HEK293 (cell line): ENCODE measurements around the gene SLC25A30.

Experiments
- KLF10 ChIP-seq: fragments of 450-650 bp; IDR thresholded peaks from 2 replicates; pipeline ENCODE4 v1.5.1; 2018; ENCODE audit warnings: missing biosample characterization, mild to moderate bottlenecking, missing genetic modification characterization
- MYNN ChIP-seq: fragments of 450-650 bp; formaldehyde crosslinking; IDR thresholded peaks from 2 replicates; pipeline ENCODE4 v1.5.1; 2016; ENCODE audit warnings: missing biosample characterization, missing genetic modification characterization, borderline replicate concordance
- SP3 ChIP-seq: fragments of 450-650 bp; formaldehyde crosslinking; IDR thresholded peaks from 2 replicates; pipeline ENCODE4 v1.5.1; 2016; ENCODE audit warnings: missing biosample characterization, missing genetic modification characterization
- ZNF202 ChIP-seq: fragments of 450-650 bp; formaldehyde crosslinking; IDR thresholded peaks from 2 replicates; pipeline ENCODE4 v1.5.1; 2016; ENCODE audit warnings: missing biosample characterization, missing genetic modification characterization, borderline replicate concordance
- ZNF24 ChIP-seq: fragments of 450-650 bp; formaldehyde crosslinking; IDR thresholded peaks from 2 replicates; pipeline ENCODE4 v1.5.1; 2016; ENCODE audit warnings: missing biosample characterization, missing genetic modification characterization
- TF ChIP-seq, protein P1 (sequence below): fragments of 450-650 bp; formaldehyde crosslinking; IDR thresholded peaks from 2 replicates; pipeline ENCODE4 v1.5.1; 2016; ENCODE audit warnings: missing biosample characterization, missing genetic modification characterization
- TF ChIP-seq, protein P2 (sequence below): fragments of 450-650 bp; formaldehyde crosslinking; IDR thresholded peaks from 2 replicates; pipeline ENCODE4 v1.5.1; 2016; ENCODE audit warnings: missing biosample characterization, missing genetic modification characterization, borderline replicate concordance
- TF ChIP-seq, protein P3 (sequence below): fragments of 450-650 bp; IDR thresholded peaks from 2 replicates; pipeline ENCODE4 v1.5.1; 2018; ENCODE audit warnings: missing biosample characterization, missing genetic modification characterization
- TF ChIP-seq, protein P4 (sequence below): fragments of 450-650 bp; formaldehyde crosslinking; IDR thresholded peaks from 2 replicates; pipeline ENCODE4 v1.5.1; 2016; ENCODE audit warnings: missing biosample characterization, missing genetic modification characterization
- TF ChIP-seq, protein P5 (sequence below): fragments of 450-650 bp; formaldehyde crosslinking; IDR thresholded peaks from 2 replicates; pipeline ENCODE4 v1.5.1; 2017; ENCODE audit warnings: missing biosample characterization, mild to moderate bottlenecking, missing genetic modification characterization, moderate library complexity

DNA sequence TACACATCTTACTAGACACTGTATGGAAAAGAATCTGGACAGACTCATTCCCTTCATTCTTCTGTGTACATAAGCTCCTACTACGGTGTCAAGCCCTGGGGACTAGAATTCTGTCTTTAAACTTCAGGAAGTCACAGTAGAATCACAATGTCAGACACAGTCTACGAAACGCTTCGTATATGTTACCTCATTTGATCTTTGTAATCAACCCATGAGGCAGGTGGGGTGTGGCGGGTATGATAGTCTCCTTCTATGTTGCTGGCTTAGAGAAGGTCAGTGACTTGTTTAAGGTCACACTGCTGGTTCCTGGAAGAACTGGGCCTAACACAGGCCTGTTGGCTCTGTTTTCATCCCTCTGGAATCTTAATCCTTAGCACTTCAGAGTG is 45.0 kb downstream of the SLC25A30 start:
- TF ChIP-seq SP3 (tag by site-specific recombination) (no peak), ZNF202 (tag by site-specific recombination) (no peak), MYNN (tag by site-specific recombination) (no peak), ZNF24 (tag by site-specific recombination) (no peak), KLF10 (tag by site-specific recombination) (0 out of 2 replicates have a peak, but pooled peaks have one; percentile 32)
- TF ChIP-seq, protein P1, sequence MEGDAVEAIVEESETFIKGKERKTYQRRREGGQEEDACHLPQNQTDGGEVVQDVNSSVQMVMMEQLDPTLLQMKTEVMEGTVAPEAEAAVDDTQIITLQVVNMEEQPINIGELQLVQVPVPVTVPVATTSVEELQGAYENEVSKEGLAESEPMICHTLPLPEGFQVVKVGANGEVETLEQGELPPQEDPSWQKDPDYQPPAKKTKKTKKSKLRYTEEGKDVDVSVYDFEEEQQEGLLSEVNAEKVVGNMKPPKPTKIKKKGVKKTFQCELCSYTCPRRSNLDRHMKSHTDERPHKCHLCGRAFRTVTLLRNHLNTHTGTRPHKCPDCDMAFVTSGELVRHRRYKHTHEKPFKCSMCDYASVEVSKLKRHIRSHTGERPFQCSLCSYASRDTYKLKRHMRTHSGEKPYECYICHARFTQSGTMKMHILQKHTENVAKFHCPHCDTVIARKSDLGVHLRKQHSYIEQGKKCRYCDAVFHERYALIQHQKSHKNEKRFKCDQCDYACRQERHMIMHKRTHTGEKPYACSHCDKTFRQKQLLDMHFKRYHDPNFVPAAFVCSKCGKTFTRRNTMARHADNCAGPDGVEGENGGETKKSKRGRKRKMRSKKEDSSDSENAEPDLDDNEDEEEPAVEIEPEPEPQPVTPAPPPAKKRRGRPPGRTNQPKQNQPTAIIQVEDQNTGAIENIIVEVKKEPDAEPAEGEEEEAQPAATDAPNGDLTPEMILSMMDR (tag by site-specific recombination): no peak
- TF ChIP-seq, protein P2, sequence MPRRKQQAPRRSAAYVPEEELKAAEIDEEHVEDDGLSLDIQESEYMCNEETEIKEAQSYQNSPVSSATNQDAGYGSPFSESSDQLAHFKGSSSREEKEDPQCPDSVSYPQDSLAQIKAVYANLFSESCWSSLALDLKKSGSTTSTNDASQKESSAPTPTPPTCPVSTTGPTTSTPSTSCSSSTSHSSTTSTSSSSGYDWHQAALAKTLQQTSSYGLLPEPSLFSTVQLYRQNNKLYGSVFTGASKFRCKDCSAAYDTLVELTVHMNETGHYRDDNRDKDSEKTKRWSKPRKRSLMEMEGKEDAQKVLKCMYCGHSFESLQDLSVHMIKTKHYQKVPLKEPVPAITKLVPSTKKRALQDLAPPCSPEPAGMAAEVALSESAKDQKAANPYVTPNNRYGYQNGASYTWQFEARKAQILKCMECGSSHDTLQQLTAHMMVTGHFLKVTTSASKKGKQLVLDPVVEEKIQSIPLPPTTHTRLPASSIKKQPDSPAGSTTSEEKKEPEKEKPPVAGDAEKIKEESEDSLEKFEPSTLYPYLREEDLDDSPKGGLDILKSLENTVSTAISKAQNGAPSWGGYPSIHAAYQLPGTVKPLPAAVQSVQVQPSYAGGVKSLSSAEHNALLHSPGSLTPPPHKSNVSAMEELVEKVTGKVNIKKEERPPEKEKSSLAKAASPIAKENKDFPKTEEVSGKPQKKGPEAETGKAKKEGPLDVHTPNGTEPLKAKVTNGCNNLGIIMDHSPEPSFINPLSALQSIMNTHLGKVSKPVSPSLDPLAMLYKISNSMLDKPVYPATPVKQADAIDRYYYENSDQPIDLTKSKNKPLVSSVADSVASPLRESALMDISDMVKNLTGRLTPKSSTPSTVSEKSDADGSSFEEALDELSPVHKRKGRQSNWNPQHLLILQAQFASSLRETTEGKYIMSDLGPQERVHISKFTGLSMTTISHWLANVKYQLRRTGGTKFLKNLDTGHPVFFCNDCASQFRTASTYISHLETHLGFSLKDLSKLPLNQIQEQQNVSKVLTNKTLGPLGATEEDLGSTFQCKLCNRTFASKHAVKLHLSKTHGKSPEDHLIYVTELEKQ (tag by site-specific recombination): no peak
- TF ChIP-seq, protein P3, sequence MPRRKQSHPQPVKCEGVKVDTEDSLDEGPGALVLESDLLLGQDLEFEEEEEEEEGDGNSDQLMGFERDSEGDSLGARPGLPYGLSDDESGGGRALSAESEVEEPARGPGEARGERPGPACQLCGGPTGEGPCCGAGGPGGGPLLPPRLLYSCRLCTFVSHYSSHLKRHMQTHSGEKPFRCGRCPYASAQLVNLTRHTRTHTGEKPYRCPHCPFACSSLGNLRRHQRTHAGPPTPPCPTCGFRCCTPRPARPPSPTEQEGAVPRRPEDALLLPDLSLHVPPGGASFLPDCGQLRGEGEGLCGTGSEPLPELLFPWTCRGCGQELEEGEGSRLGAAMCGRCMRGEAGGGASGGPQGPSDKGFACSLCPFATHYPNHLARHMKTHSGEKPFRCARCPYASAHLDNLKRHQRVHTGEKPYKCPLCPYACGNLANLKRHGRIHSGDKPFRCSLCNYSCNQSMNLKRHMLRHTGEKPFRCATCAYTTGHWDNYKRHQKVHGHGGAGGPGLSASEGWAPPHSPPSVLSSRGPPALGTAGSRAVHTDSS (tag by site-specific recombination): no peak
- TF ChIP-seq, protein P4, sequence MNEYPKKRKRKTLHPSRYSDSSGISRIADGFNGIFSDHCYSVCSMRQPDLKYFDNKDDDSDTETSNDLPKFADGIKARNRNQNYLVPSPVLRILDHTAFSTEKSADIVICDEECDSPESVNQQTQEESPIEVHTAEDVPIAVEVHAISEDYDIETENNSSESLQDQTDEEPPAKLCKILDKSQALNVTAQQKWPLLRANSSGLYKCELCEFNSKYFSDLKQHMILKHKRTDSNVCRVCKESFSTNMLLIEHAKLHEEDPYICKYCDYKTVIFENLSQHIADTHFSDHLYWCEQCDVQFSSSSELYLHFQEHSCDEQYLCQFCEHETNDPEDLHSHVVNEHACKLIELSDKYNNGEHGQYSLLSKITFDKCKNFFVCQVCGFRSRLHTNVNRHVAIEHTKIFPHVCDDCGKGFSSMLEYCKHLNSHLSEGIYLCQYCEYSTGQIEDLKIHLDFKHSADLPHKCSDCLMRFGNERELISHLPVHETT: 0 out of 2 replicates have a peak, but pooled peaks have one; percentile 0
- TF ChIP-seq, protein P5, sequence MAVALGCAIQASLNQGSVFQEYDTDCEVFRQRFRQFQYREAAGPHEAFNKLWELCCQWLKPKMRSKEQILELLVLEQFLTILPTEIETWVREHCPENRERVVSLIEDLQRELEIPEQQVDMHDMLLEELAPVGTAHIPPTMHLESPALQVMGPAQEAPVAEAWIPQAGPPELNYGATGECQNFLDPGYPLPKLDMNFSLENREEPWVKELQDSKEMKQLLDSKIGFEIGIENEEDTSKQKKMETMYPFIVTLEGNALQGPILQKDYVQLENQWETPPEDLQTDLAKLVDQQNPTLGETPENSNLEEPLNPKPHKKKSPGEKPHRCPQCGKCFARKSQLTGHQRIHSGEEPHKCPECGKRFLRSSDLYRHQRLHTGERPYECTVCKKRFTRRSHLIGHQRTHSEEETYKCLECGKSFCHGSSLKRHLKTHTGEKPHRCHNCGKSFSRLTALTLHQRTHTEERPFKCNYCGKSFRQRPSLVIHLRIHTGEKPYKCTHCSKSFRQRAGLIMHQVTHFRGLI: no peak
